ENCODE data around the gene SLC27A2.

The SLC27A2 gene

DNA sequence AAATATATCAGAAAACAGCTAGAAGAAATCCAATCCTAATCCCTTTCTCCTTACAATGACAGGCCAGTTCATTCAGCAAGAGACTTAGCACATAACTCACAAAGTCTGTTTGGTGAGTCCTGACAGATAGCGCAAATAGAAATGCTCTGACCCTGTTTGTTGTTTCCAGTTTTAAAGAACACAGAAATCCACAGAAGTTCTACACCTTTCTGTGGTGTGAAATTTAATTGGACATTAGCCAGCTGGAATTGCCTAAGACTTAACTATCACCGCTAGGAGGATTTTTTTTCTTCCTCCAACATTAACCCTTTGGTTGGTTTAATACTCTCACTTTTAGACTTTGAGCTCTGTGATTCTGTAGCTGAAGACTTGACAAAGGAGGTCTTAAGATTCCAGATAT is 52.8 kb downstream of the SLC27A2 start:
- in situ Hi-C loops (cut with HindIII; ENCODE audit: low sequenced_read_pairs), result no loop called here

DNA sequence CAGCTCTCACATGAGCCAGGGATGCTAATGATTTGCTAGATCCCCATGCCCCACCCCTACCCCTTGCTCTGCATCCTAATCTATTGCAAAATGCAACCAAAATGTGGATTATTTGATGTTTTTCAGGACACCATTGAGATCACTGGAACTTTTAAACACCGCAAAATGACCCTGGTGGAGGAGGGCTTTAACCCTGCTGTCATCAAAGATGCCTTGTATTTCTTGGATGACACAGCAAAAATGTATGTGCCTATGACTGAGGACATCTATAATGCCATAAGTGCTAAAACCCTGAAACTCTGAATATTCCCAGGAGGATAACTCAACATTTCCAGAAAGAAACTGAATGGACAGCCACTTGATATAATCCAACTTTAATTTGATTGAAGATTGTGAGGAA is 53.8 kb downstream of the SLC27A2 start:
- in situ Hi-C loops (cut with HindIII; ENCODE audit: low sequenced_read_pairs), result no loop called here

DNA sequence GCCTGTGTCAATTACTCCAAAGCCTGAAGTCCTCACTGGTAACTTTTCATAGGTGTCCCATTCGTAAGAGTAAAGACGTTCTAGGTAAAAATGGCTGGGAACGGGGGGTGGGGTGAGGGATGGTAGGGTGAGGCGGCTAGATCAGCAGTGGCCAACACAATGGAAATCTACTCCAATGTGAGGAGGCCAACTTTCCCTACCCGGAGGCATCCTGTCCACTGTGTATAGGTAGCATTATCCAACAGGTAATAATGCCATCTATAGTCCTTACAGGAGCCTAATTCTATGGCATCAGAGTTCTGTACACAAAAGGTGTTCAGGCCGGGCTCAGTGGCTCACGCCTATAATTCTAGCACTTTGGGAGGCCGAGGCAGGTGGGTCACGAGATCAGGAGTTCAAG is 54.4 kb downstream of the SLC27A2 start:
- in situ Hi-C loops (cut with HindIII; ENCODE audit: low sequenced_read_pairs), result no loop called here

DNA sequence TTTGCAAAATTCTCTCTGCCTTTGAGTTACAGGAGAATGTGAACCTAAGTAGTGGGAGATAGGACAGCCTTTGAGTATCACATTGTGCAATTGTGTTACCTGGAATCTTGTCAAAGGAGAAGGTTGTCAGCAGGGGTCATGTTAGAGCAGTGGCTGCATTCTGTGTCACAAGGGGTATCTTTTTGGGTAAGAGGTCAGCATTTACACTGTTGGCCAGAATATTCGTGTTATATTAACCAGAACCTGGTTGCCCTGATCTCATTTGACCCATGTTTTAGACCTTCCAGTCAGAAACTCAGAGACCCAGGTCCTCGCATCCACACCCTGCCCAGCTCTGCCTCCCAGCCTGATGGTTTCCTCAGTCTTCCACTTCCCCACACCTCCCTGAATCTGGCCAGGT is 56.3 kb downstream of the SLC27A2 start:
- in situ Hi-C loops (cut with HindIII; ENCODE audit: low sequenced_read_pairs), result no loop called here

DNA sequence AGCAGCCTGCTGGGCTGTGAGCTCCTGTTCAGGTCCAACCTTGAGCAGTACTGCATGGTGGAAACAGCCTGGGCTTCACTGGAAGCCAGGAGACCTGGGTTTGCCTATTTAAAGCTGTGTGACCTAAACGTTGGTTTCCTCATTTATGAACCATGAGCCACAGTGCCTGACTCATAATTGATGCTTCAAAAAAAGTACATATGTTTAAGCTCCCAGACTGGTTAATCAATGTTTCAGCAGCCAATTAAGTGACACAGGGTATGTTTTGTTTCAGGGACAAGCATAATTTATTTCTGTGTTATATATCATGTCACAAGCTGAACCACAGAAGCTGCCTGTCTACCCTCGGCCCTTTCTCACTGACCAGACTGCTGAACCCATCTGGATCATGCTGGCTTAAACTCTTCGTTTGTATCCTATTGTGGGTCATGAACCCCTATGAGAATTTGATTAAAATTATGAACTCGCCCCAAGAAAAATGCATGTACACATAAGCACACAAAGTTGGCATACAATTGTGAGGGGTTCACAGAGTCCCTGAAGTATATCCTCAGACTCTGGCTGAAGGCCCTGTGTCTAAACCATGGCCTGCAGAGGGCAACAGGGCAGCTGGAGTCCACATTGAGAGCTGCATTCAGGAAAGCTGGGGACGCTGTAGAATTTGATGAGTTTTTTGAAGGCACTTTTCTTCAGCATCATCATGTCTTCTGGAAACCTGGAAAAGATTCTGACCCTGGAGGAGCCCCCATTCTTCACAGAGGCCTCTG is 59.9 kb downstream of the SLC27A2 start:
- in situ Hi-C loops (cut with HindIII; ENCODE audit: low sequenced_read_pairs), result no loop called here

DNA sequence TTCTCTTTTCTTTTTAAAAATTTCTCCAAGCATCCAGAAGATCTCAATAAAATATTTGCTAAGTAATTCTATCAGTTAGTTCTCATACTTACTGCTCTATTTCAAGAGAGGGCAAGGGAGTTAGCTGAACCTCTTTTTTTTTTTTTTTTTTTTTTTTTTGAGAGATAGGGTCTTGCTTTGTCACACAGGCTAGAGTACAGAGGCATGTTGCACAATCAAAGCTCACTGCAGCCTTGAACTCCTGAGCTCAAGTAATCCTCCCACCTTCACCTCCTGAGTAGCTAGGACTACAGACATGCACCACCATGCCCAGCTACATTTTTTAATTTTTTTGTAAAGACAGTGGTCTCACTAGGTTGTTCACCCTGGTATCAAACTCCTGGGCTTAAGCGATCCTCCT is 62.2 kb downstream of the SLC27A2 start:
- in situ Hi-C loops (cut with HindIII; ENCODE audit: low sequenced_read_pairs), result no loop called here

DNA sequence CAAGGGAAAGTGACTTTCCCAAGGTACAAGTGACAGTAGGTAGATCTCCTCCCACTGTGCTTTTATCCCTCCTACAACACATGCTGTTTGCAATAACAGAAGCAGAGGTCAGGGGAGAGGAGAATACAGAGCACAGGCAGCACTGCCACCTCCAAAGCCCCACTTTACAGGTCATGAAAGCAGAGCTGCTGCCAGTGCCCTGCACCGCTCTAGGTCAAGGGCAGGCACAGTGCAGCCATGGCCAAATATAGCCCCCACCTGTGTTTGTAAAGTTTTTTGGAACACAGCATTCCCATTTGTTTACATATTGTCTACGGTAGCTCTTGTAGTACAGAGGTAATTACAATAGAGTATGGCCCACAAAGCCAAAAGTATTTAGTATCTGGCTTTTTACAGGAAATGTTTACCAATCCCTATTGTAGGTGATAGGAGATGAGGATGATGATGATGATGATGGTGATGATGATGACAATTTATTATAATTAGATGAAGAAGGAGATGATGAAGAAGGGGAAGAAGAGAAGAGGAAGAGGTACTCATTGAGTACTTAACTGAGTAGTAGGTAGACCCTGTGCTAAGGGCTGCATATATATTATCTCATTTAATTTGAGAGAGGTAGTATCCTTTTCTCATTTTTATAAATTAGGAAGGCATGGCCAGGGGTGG is 63.1 kb downstream of the SLC27A2 start:
- in situ Hi-C loops (cut with HindIII; ENCODE audit: low sequenced_read_pairs), result no loop called here

DNA sequence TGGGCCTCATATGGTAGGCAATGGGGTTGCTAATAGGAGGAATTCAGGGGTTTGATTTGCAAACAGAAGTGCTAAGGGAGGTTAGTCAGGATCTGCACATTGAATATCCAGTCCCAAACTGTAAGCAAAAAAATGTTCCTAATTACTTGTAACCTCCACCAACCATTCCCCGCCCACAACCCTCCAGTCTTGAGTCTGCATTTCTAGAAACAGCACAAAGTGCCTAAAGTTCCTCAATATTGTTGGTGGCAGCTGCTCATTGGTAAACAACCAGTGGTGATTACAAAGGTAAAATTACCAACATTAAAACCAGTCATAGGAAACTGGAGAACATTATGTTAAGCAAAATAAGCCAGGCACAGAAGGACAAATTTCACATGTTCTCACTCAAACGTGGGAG is 64.6 kb downstream of the SLC27A2 start:
- in situ Hi-C loops (cut with HindIII; ENCODE audit: low sequenced_read_pairs), result no loop called here

DNA sequence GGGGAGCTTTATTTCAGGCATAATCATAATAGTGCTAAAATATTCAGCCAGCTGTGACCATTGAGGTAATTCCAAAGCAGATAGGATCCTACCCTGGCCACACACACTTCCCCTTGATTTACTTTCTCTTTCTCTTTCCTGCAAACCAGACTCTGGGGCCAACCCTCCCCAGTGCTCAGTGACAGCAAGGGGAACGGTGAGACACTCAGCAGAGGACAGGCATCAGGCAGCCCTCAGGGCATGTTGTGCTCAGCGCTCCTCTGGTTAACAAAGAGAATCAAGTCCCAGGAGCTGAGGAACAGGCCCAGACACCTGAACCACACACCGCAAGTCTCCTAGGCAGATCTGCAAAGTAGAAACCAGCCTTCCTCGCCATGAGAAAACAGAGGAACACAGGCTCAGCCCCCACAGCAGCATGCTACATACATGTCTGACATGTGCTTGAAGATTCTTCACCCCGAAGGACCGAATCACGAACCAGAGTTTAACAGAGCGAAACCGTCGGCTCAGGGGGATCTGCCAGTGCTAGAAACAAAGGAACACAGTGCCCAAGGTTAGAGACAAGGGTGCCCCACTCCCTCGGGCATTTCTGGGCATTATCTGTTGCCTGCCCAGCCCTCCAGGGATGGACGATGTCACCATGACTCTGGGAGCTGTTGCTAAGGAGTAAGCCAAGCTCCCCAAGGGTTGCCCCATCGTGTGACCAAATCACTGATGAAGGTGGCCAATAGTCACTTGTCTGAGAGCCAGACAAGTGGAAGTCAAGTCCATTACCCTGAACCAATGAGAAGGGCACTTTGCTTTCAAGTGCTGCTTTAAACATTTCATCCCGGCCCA is 66.0 kb downstream of the SLC27A2 start:
- in situ Hi-C loops (cut with HindIII; ENCODE audit: low sequenced_read_pairs), result no loop called here

DNA sequence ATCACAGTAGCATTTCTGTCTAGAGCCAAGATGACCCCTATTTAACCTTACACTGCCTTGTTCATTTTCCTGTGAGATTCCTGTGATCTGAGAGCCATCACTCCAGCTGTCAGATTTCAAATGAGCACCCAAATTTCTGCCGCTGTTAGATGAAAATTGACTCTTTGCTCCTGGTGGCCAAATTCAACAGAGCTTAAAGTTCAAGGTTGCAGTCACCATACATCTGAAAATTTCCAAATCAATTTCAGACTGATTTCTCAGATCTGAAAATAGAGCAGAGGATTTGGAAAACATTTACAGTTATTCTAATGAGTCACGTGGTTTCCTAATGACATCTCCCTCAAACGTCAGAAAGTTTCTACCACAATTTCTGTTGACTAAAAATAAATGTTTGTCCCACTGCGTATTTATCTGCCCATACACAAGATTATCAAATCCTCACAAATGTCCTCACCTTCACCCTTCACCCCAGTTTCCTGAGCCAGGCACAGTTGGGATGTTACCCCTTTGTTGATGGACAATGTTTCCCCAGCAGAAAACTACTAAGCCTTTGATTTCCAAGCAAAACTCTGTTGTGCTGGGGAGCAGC is 67.1 kb downstream of the SLC27A2 start:
- in situ Hi-C loops (cut with HindIII; ENCODE audit: low sequenced_read_pairs), result no loop called here

DNA sequence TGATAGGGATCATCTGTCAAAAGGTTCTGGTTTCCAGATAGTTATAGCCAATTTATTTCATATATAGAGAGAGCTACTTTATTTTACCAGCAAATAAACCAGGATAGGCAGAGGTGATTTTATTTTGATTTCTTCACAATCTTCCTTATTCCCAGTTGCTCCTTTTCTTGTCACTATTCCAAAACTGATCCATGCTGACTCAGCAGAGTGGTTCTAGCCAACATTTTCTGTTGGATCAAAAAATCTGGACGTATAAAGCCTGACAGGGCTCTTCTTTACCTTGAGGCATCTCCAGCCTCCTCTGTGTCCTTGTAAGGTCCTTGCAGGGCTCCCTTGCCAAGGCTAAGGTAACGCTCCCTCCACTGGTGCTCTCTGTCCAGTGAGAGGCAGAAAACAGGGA is 67.7 kb downstream of the SLC27A2 start:
- in situ Hi-C loops (cut with HindIII; ENCODE audit: low sequenced_read_pairs), result no loop called here

DNA sequence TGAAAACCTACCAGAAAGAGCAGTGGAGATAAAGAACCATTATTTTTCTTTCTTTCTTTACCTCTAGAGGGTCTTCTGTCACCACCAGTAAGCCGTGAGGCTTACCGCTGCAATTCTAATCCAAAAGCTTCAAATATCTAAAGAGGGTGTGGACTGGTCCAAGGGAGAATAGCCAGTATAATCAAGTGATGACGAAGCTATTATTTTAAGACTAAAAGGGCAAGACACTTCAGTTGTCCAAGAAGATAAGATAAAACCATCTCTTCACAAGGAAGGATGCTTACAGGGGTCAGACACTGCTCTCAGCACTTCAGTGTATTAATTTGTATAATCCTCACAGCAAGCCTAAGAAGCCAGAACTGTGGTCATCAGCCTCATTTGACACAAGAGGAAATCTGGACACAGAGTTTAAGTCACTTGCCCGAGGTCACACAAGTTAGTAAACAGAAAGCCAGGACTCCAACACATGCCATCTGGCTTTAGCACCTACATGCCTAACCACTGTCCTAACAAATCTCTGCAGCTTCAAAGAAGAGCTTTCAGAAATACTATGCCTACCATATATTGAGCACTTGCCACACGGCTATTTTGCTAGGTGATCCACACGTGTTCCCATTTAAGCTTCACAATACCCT is 68.9 kb downstream of the SLC27A2 start:
- in situ Hi-C loops (cut with HindIII; ENCODE audit: low sequenced_read_pairs), result no loop called here

DNA sequence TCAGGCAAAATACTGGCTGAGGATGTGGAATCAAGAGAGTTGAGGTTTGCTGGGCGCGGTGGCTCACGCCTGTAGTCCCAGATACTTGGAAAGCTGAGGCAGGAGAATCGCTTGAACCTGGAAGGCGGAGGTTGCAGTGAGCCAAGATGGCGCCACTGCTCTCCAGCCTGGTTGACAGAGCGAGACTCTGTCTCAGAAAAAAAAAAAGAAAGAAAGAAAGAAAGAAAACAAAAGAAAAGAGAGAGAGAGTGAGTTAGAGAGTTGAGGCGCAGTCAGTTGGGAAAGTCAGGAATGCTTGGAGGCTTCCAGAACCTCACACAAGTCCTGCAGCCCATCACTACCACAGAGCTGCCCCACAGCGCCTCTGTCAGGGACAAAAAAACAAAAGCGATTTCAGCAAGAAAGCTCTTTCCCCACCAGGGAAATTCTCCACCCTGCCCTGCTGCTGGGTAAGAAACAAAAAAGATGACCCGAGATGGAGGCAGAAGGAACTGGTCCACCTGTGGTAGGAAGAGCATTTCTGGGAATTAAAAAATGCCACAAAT is 69.7 kb downstream of the SLC27A2 start:
- in situ Hi-C loops (cut with HindIII; ENCODE audit: low sequenced_read_pairs), result no loop called here

DNA sequence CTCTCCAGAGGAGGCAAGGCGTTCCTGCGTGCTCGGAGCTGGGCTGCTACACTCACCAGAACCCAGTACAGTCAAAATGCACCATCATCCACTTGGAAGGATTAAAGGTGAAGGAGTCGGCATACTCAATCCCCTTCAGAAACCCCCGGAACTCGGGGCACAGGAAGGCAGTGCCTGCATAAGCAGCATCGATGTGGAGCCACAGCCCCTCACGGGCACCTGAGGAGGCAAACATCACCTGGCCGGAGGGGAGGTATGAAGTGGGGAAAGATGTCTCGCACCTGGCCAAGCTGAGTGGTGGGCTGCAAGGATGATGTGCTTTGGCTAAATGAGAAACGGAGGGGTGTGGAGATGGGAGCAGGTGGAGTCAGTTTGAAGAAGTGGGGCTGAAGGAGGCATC is 70.6 kb downstream of the SLC27A2 start:
- in situ Hi-C loops (cut with HindIII; ENCODE audit: low sequenced_read_pairs), result no loop called here

DNA sequence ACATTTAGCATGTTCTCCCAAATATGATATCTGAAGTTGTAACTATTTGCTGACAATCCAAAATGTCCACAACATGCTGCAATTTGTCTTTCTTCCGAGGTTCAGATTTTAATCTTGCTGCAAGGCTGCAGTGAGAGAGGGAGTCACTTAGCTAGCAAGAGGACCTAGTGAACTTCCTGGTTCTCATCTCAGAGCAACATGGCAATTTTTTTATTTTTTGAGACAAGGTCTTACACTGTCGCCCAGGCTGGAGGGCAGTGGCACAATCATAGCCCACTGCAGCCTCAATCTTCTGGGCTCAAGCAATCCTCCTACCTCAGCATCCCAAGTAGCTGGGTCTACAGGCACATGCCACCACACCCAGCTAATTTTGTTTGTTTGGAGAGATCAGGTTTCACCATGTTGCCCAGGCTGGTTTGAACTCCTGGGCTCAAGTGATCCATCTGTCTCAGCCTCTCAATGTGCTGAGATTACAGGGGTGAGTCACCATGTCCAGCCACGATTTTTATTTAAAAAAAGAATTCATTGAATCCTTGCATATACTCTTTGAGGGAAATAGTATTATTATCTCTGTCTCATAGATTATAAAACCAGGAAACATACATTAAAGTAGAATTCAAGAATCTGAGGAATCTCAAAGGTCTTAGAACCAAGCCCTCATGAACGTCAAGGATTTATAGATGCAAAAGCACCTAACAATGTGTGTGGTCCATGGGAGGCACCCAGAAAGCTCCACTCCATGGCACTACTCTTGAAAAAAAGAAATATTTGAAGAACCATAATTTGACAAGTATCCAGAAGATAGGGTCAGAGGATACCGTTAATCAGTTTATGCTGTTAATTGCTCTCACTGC is 74.4 kb downstream of the SLC27A2 start:
- in situ Hi-C loops (cut with HindIII; ENCODE audit: low sequenced_read_pairs), result no loop called here

DNA sequence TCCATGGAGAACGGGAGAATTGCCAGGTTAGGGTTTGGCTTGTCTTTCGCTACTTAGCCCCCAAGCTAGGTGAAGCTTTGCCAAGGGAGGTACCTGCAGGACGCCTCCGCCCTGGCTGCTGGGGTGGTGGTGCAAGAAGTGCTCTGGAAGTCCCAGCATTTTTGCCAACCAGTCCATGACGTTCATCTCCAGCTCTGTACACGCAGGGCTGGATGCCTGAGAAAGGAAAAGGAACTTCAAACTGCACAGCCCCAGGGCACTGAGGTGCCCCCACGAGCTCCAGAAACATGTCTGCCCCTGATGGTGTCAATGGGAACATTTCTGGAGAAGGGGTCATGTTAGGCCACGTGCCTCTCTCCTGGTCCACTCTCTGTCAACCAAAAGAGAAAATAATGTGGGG is 75.3 kb downstream of the SLC27A2 start:
- in situ Hi-C loops (cut with HindIII; ENCODE audit: low sequenced_read_pairs), result no loop called here

DNA sequence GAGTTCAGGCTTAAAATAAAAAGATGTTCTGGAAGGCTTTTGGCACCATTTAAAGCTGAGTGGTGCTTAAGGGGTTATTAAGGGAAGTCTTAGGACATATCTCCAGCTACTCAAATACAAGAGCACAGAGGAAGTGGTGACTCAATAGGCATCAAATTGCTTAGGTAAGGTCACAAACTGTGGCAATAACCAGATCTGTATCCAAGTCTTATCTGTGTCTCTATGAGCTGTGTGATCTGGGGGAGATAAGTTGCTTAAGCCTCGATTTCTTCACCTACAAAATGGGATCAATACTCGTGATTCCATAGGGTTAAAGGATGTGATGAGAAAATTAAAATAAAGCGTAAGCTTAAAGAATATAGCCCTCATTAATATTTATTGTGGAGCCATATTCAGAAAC is 75.9 kb downstream of the SLC27A2 start:
- in situ Hi-C loops (cut with HindIII; ENCODE audit: low sequenced_read_pairs), result no loop called here

DNA sequence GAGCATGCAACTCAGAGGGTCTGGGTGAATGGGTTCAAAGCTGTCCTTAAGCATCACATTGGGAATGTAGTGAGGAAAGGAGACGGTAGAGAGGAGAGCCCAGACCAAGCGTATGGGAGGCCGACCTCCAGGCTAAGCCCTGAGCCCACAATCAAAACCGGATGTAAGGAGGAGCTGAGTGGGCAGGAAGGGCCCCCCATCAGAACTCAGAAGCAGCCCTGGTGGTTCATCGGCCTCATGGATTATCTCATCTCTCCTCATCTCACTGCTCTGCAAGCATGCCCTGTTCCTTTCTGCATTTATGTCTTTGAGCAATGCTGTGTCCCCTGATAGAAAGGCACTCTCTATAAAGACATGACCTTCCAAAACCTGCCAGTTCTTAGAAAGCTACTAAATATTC is 77.3 kb downstream of the SLC27A2 start:
- in situ Hi-C loops (cut with HindIII; ENCODE audit: low sequenced_read_pairs), result no loop called here

DNA sequence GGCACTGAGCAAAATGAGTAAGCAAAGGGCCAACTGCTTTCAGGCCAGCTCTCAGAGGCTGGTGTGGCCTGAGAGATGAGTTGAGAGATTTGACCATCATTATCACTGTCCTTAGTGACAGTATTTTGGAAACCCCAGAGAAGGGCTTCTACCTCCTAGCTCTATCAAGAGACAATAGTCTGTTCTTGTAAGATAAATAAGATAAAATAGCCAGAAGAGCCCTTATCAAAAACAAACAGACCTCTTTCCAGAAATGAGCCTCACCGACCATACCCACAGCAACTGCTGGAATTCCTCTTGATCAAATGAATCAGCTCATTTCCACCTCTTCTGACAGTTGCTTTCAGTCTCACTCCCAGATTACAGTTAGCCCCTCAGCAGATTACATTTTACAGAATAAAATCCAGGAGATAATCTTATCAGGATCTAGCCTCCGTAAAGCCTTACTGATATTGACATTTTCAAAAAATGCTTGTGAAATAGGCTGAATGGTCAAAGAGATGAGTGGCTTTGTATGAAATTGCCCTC is 79.0 kb downstream of the SLC27A2 start:
- in situ Hi-C loops (cut with HindIII; ENCODE audit: low sequenced_read_pairs), result no loop called here

DNA sequence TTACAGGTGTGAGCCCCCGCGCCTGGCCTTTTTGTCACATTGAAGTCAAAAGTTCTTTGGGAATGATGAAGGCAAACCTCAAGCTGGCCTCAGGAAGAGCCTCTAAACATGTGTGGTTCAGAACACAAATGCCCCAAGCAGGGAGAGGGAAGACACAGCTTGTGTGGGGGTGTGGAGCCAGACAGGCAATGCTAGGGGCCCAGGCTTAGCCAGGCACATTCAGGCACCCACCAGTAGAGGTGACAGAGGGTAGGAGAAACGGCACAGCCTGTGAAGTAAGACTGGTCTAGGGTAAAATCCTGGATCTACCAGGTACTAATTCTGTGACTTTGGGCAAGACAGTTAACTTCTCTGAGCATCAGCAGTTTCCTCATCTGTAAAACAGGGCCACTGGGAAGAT is 80.0 kb downstream of the SLC27A2 start:
- in situ Hi-C loops (cut with HindIII; ENCODE audit: low sequenced_read_pairs), result no loop called here
